HEK293 (cell line): ENCODE results near the gene RNF34.
A peak's percentile ranks its signal among the peaks of the same experiment; 100 is the strongest.

Experiments
- CTCF ChIA-PET: fragments of 350-600 bp; formaldehyde crosslinking; extraction: SDS; loops from one replicate; lab custom pipeline; 2021; ENCODE audit warnings: antibody characterized with exemption; lab: Yijun Ruan, JAX
- POLR2A ChIA-PET: fragments of 300-600 bp; formaldehyde crosslinking; extraction: SDS; loops from one replicate; lab custom pipeline; 2020; ENCODE audit warnings: antibody characterized with exemption, inconsistent platforms; lab: Yijun Ruan, JAX
- H3K27ac ChIP-seq: fragments of 200-500 bp; sonication (Bioruptor generic); 2 replicates; pipeline ENCODE4 v1.5.1; 2014; ENCODE audit warnings: low read depth, low read length, control low read depth, inconsistent platforms; ENCODE audit errors: extremely low read depth
- H3K36me3 ChIP-seq, 2 experiments: fragments of 200-500 bp in 1 of 2; sonication (Bioruptor generic) in 1 of 2; 1 replicate in 1 of 2; 2 replicates in 1 of 2; pipeline ENCODE4 v1.5.1; 2014 to 2017; ENCODE audit warnings: inconsistent platforms in 2 of 2, low read length in 2 of 2; ENCODE audit not compliant: control insufficient read depth in 2 of 2, insufficient read depth in 1 of 2
- H3K4me1 ChIP-seq: fragments of 200-500 bp; sonication (Bioruptor generic); 2 replicates; pipeline ENCODE4 v1.5.1; 2014; ENCODE audit warnings: mild to moderate bottlenecking, low read length, inconsistent platforms; ENCODE audit not compliant: control insufficient read depth, insufficient read depth
- H3K4me3 ChIP-seq: 2 replicates; pipeline ENCODE4 v1.5.1; 2011; ENCODE audit warnings: low read depth, mild to moderate bottlenecking, control low read depth, low read length, moderate library complexity
- H3K9me3 ChIP-seq: fragments of 200-500 bp; sonication (Bioruptor generic); 2 replicates; pipeline ENCODE4 v1.5.1; 2014; ENCODE audit warnings: low read depth, low read length, inconsistent platforms; ENCODE audit not compliant: control insufficient read depth, insufficient read depth
- ELK4 ChIP-seq: IDR thresholded peaks from 2 replicates; pipeline ENCODE4 v1.6.1; 2011; ENCODE audit warnings: mild to moderate bottlenecking, low read depth, low read length, borderline replicate concordance
- GLI4 ChIP-seq: fragments of 450-650 bp; formaldehyde crosslinking; IDR thresholded peaks from 2 replicates; pipeline ENCODE4 v1.5.1; 2016; ENCODE audit warnings: missing biosample characterization, missing genetic modification characterization
- MYNN ChIP-seq: fragments of 450-650 bp; formaldehyde crosslinking; IDR thresholded peaks from 2 replicates; pipeline ENCODE4 v1.5.1; 2016; ENCODE audit warnings: missing biosample characterization, missing genetic modification characterization, borderline replicate concordance
- SCRT1 ChIP-seq: fragments of 450-650 bp; formaldehyde crosslinking; IDR thresholded peaks from 2 replicates; pipeline ENCODE4 v1.5.1; 2016; ENCODE audit warnings: missing biosample characterization, missing genetic modification characterization, borderline replicate concordance
- SP3 ChIP-seq: fragments of 450-650 bp; formaldehyde crosslinking; IDR thresholded peaks from 2 replicates; pipeline ENCODE4 v1.5.1; 2016; ENCODE audit warnings: missing biosample characterization, missing genetic modification characterization
- SP7 ChIP-seq: fragments of 450-650 bp; formaldehyde crosslinking; IDR thresholded peaks from 2 replicates; pipeline ENCODE4 v1.5.1; 2016; ENCODE audit warnings: missing biosample characterization, missing genetic modification characterization
- YY1 ChIP-seq: fragments of 450-650 bp; formaldehyde crosslinking; IDR thresholded peaks from 2 replicates; pipeline ENCODE4 v1.5.1; 2018; ENCODE audit warnings: missing biosample characterization, missing genetic modification characterization
- ZBTB17 ChIP-seq: fragments of 450-650 bp; formaldehyde crosslinking; IDR thresholded peaks from 2 replicates; pipeline ENCODE4 v1.5.1; 2016; ENCODE audit warnings: missing biosample characterization, missing genetic modification characterization
- ZBTB6 ChIP-seq: fragments of 450-650 bp; formaldehyde crosslinking; IDR thresholded peaks from 2 replicates; pipeline ENCODE4 v1.5.1; 2017; ENCODE audit warnings: missing biosample characterization, missing genetic modification characterization
- ZFHX2 ChIP-seq: fragments of 450-650 bp; formaldehyde crosslinking; conservative IDR thresholded peaks from 2 replicates; pipeline ENCODE4 v1.5.1; 2016; ENCODE audit warnings: missing biosample characterization, missing genetic modification characterization
- ZNF121 ChIP-seq: fragments of 450-650 bp; formaldehyde crosslinking; IDR thresholded peaks from 2 replicates; pipeline ENCODE4 v1.5.1; 2016; ENCODE audit warnings: missing biosample characterization, missing genetic modification characterization
- ZNF157 ChIP-seq: fragments of 450-650 bp; formaldehyde crosslinking; IDR thresholded peaks from 2 replicates; pipeline ENCODE4 v1.5.1; 2016; ENCODE audit warnings: missing biosample characterization, missing genetic modification characterization
- ZNF221 ChIP-seq: fragments of 450-650 bp; formaldehyde crosslinking; IDR thresholded peaks from 2 replicates; pipeline ENCODE4 v1.5.1; 2017; ENCODE audit warnings: missing biosample characterization, missing genetic modification characterization, borderline replicate concordance
- ZNF585B ChIP-seq: fragments of 450-650 bp; formaldehyde crosslinking; IDR thresholded peaks from 2 replicates; pipeline ENCODE4 v1.5.1; 2016; ENCODE audit warnings: missing biosample characterization, missing genetic modification characterization
- ZNF596 ChIP-seq: fragments of 450-650 bp; IDR thresholded peaks from 2 replicates; pipeline ENCODE4 v1.5.0; 2018; ENCODE audit warnings: missing biosample characterization, mild to moderate bottlenecking, missing genetic modification characterization, moderate library complexity
- ZNF610 ChIP-seq: fragments of 450-650 bp; formaldehyde crosslinking; IDR thresholded peaks from 2 replicates; pipeline ENCODE4 v1.5.1; 2016; ENCODE audit warnings: missing biosample characterization, missing genetic modification characterization, borderline replicate concordance
- ZNF624 ChIP-seq: fragments of 450-650 bp; formaldehyde crosslinking; IDR thresholded peaks from 2 replicates; pipeline ENCODE4 v1.5.1; 2017; ENCODE audit warnings: missing biosample characterization, missing genetic modification characterization
- ZNF629 ChIP-seq: fragments of 450-650 bp; formaldehyde crosslinking; IDR thresholded peaks from 2 replicates; pipeline ENCODE4 v1.5.1; 2017; ENCODE audit warnings: missing biosample characterization, missing genetic modification characterization
- ZNF660 ChIP-seq: fragments of 450-650 bp; IDR thresholded peaks from 2 replicates; pipeline ENCODE4 v1.5.1; 2018; ENCODE audit warnings: missing biosample characterization, mild to moderate bottlenecking, missing genetic modification characterization
- ZNF777 ChIP-seq: fragments of 450-650 bp; formaldehyde crosslinking; IDR thresholded peaks from 2 replicates; pipeline ENCODE4 v1.5.1; 2017; ENCODE audit warnings: missing biosample characterization, missing genetic modification characterization, borderline replicate concordance
- ZNF791 ChIP-seq: fragments of 450-650 bp; formaldehyde crosslinking; IDR thresholded peaks from 2 replicates; pipeline ENCODE4 v1.5.1; 2016; ENCODE audit warnings: missing biosample characterization, missing genetic modification characterization
- TF ChIP-seq, protein P1 (sequence below): fragments of 450-650 bp; formaldehyde crosslinking; IDR thresholded peaks from 2 replicates; pipeline ENCODE4 v1.5.1; 2016; ENCODE audit warnings: missing biosample characterization, missing genetic modification characterization
- TF ChIP-seq, protein P2 (sequence below): fragments of 450-650 bp; formaldehyde crosslinking; IDR thresholded peaks from 2 replicates; pipeline ENCODE4 v1.5.1; 2016; ENCODE audit warnings: missing biosample characterization, missing genetic modification characterization
- TF ChIP-seq, protein P3 (sequence below): fragments of 450-650 bp; formaldehyde crosslinking; IDR thresholded peaks from 2 replicates; pipeline ENCODE4 v1.5.1; 2016; ENCODE audit warnings: missing biosample characterization, missing genetic modification characterization
- TF ChIP-seq, protein P4 (sequence below): fragments of 450-650 bp; formaldehyde crosslinking; IDR thresholded peaks from 2 replicates; pipeline ENCODE4 v1.5.1; 2017; ENCODE audit warnings: missing biosample characterization, missing genetic modification characterization

RNF34 gene

GRCh38 chr12:121400332-121401139, 618 bp downstream of the RNF34 start:
- ChIA-PET POLR2A (interaction anchor here (0.7 to 3.8 kb wide), 21 partner anchors 9 to 227 kb away, joined by 3 to 65 read pairs (median 3); partner anchors contain the start of gene ANAPC5), CTCF (interaction anchor here (0.6 to 1.5 kb wide), 7 partner anchors 9 to 1333 kb away, joined by 3 to 6 read pairs (median 4); no protein-coding TSS in a partner anchor)
- H3K9me3 ChIP-seq: no peaks in the 10 kb centered on the region
- peak overlapping the region; percentile 92 for H3K4me3 ChIP-seq
- H3K36me3 ChIP-seq: peaks cover 15 to 17% of the 10 kb centered on the region in 2 experiments
- H3K27ac ChIP-seq: peak overlapping the region; percentile 81
- peaks cover 15% of the 10 kb centered on the region for H3K4me1 ChIP-seq
- TF ChIP-seq ZNF610 (tag by site-specific recombination): no peak
- TF ChIP-seq ZNF221 (tag by site-specific recombination): 0 out of 2 replicates have a peak, but pooled peaks have one; percentile 19
- no peak for TF ChIP-seq ELK4
- no peak for TF ChIP-seq ZNF585B (tag by site-specific recombination)
- peak; percentile 98 for TF ChIP-seq ZNF777
- TF ChIP-seq ZNF596 (tag by site-specific recombination): peak; percentile 37; the same call in 1 of the 2 replicates
- TF ChIP-seq, protein P1, sequence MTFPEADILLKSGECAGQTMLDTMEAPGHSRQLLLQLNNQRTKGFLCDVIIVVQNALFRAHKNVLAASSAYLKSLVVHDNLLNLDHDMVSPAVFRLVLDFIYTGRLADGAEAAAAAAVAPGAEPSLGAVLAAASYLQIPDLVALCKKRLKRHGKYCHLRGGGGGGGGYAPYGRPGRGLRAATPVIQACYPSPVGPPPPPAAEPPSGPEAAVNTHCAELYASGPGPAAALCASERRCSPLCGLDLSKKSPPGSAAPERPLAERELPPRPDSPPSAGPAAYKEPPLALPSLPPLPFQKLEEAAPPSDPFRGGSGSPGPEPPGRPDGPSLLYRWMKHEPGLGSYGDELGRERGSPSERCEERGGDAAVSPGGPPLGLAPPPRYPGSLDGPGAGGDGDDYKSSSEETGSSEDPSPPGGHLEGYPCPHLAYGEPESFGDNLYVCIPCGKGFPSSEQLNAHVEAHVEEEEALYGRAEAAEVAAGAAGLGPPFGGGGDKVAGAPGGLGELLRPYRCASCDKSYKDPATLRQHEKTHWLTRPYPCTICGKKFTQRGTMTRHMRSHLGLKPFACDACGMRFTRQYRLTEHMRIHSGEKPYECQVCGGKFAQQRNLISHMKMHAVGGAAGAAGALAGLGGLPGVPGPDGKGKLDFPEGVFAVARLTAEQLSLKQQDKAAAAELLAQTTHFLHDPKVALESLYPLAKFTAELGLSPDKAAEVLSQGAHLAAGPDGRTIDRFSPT (tag by site-specific recombination): peak; percentile 85; the same call in 1 of the 2 replicates
- peak; percentile 11; the same call in 1 of the 2 replicates for TF ChIP-seq SP7 (tag by site-specific recombination)
- peak; percentile 67; the same call in 1 of the 2 replicates for TF ChIP-seq ZBTB6 (tag by site-specific recombination)
- TF ChIP-seq ZNF660 (tag by site-specific recombination): 0 out of 2 replicates have a peak, but pooled peaks have one; percentile 14
- peak; percentile 66; the same call in 1 of the 2 replicates for TF ChIP-seq YY1 (tag by site-specific recombination)
- TF ChIP-seq ZNF624 (tag by site-specific recombination): no peak
- no peak for TF ChIP-seq ZNF629 (tag by site-specific recombination)
- TF ChIP-seq, protein P2, sequence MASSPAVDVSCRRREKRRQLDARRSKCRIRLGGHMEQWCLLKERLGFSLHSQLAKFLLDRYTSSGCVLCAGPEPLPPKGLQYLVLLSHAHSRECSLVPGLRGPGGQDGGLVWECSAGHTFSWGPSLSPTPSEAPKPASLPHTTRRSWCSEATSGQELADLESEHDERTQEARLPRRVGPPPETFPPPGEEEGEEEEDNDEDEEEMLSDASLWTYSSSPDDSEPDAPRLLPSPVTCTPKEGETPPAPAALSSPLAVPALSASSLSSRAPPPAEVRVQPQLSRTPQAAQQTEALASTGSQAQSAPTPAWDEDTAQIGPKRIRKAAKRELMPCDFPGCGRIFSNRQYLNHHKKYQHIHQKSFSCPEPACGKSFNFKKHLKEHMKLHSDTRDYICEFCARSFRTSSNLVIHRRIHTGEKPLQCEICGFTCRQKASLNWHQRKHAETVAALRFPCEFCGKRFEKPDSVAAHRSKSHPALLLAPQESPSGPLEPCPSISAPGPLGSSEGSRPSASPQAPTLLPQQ (tag by site-specific recombination): peak; percentile 96; the same call in 1 of the 2 replicates
- TF ChIP-seq GLI4 (tag by site-specific recombination): 0 out of 2 replicates have a peak, but pooled peaks have one; percentile 13
- peak; percentile 83 for TF ChIP-seq ZNF121 (tag by site-specific recombination)
- peak; percentile 83 for TF ChIP-seq ZBTB17
- TF ChIP-seq ZNF791: no peak
- TF ChIP-seq MYNN (tag by site-specific recombination): no peak
- no peak for TF ChIP-seq SCRT1
- TF ChIP-seq SP3: 0 out of 2 replicates have a peak, but pooled peaks have one; percentile 4
- TF ChIP-seq, protein P3, sequence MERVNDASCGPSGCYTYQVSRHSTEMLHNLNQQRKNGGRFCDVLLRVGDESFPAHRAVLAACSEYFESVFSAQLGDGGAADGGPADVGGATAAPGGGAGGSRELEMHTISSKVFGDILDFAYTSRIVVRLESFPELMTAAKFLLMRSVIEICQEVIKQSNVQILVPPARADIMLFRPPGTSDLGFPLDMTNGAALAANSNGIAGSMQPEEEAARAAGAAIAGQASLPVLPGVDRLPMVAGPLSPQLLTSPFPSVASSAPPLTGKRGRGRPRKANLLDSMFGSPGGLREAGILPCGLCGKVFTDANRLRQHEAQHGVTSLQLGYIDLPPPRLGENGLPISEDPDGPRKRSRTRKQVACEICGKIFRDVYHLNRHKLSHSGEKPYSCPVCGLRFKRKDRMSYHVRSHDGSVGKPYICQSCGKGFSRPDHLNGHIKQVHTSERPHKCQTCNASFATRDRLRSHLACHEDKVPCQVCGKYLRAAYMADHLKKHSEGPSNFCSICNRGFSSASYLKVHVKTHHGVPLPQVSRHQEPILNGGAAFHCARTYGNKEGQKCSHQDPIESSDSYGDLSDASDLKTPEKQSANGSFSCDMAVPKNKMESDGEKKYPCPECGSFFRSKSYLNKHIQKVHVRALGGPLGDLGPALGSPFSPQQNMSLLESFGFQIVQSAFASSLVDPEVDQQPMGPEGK (tag by site-specific recombination): peak; percentile 22; the same call in 1 of the 2 replicates
- TF ChIP-seq ZFHX2: peak; percentile 87
- TF ChIP-seq ZNF157 (tag by site-specific recombination): no peak
- TF ChIP-seq, protein P4, sequence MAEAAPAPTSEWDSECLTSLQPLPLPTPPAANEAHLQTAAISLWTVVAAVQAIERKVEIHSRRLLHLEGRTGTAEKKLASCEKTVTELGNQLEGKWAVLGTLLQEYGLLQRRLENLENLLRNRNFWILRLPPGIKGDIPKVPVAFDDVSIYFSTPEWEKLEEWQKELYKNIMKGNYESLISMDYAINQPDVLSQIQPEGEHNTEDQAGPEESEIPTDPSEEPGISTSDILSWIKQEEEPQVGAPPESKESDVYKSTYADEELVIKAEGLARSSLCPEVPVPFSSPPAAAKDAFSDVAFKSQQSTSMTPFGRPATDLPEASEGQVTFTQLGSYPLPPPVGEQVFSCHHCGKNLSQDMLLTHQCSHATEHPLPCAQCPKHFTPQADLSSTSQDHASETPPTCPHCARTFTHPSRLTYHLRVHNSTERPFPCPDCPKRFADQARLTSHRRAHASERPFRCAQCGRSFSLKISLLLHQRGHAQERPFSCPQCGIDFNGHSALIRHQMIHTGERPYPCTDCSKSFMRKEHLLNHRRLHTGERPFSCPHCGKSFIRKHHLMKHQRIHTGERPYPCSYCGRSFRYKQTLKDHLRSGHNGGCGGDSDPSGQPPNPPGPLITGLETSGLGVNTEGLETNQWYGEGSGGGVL (tag by site-specific recombination): peak; percentile 62
